Esophagus muscularis mucosa (tissue), 4 donors: Measurements from ENCODE around the gene PDK3.

ENCODE experiments used
- CTCF ChIP-seq, 3 experiments: fragments of 200-600 bp in 2 of 3; fragments of 450-650 bp in 1 of 3; sonication (generic) in 2 of 3; IDR thresholded peaks; one replicate each; pipeline ENCODE4 v1.5.1; 2017 to 2019; ENCODE audit warnings: antibody characterized with exemption in 3 of 3, mild to moderate bottlenecking in 2 of 3, moderate library complexity in 1 of 3
- EP300 ChIP-seq: sonication (generic); formaldehyde crosslinking; IDR thresholded peaks from one replicate; pipeline ENCODE4 v1.6.1; 2017; ENCODE audit warnings: antibody characterized with exemption
- POLR2A ChIP-seq: fragments of 450-650 bp; IDR thresholded peaks from one replicate; pipeline ENCODE4 v1.6.1; 2017; ENCODE audit warnings: antibody characterized with exemption, moderate library complexity, mild to moderate bottlenecking, low read depth
- POLR2AphosphoS5 ChIP-seq, 2 donors: sonication (generic); formaldehyde crosslinking; IDR thresholded peaks; one replicate each; pipeline ENCODE4 v1.6.1; 2017; ENCODE audit warnings: antibody characterized with exemption in 2 of 2

DNA sequence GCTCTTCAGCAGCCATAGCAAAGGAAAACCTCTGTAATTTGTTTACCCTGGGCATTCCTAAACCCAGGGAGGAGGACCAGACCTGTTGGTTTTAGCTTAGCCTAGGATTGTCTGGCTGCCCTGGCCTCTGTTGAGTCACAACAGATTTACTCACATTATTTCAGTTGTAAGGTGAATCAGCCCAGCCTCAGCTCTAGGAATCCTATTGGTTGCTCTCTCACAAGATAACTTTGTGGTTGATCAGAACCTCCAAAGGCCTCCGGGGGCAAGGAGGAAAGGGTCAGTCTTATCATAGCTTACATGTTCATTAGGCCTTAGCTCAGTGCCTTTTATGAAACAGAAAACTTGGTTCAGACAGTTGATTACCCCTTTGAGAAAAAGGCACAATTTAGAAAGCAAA, 41.0 kb downstream of the PDK3 start:
- no peak for TF ChIP-seq CTCF (IDR thresholded peaks at IDR 0.05)
- TF ChIP-seq EP300, result no peak
- TF ChIP-seq POLR2A, result no peak
- no peak for TF ChIP-seq POLR2AphosphoS5 (IDR thresholded peaks at IDR 0.05)
